Measurements from ENCODE around the gene SRD5A3. TPM values are rescaled to one million over a fixed set of nuclear protein-coding genes. Genes with fewer than 3 reads are reported as not detected.

The SRD5A3 gene
- total and polyA plus RNA-seq, 10 of the 15 experiments (the other 5 are each of a cell fraction or from before 2014, with no cell fraction given) = 1.6 to 20.4 (median 6.1) TPM

GRCh38 chr4:55312489-55313101 is 33.4 kb upstream of the SRD5A3 start:
- ATAC-seq (peak; percentile 84), DNase-seq (ENCODE audit: low read depth, low spot score) (no peak), FAIRE-seq (no peak)
- SMC1A ChIA-PET (ENCODE audit: uncharacterized antibody, unreplicated experiment) = interaction anchor here (0.9 to 2.6 kb wide), 2 partner anchors 9 to 16 kb away, joined by 3 to 12 read pairs; no protein-coding TSS in a partner anchor
- RAD21 ChIA-PET (ENCODE audit: unreplicated experiment) = interaction anchor here (0.8 to 1.6 kb wide), 5 partner anchors 9 to 425 kb away, joined by 3 to 4 read pairs (median 3); partner anchors contain the start of gene SRD5A3
- POLR2A ChIA-PET = no interaction called here
- Histone ChIP-seq H4K20me1 (ENCODE audit: control insufficient read depth, insufficient read depth) (no peaks in the 10 kb centered on the region), H3K79me2 (ENCODE audit: control insufficient read depth, insufficient read depth, low read length) (no peaks in the 10 kb centered on the region), H3K27me3 (replicated peaks in 1 of 2; ENCODE audit: control insufficient read depth in 2 of 2, insufficient read depth in 2 of 2, low read length in 1 of 2) (no peaks in the 10 kb centered on the region; a peak in 2 of 4 replicates), H3K4me2 (ENCODE audit: control insufficient read depth, insufficient read depth) (no peak overlapping the region), H2AFZ (ENCODE audit: control insufficient read depth, low read depth, low read length) (no peak overlapping the region), H3K4me1 (ENCODE audit: control insufficient read depth, insufficient read depth, low read length) (no peaks in the 10 kb centered on the region), H3K27ac (ENCODE audit: control insufficient read depth, insufficient read depth) (no peak overlapping the region), H3K9me3 (replicated peaks; ENCODE audit: control insufficient read depth, insufficient read depth, low read length) (no peaks in the 10 kb centered on the region; the same call in 2 of the 3 replicates), H3K4me3 (no peak overlapping the region), H3K9ac (ENCODE audit: control insufficient read depth, insufficient read depth, low read length) (no peak overlapping the region), H3K36me3 (ENCODE audit: control insufficient read depth in 2 of 2, insufficient read depth in 2 of 2, low read length in 1 of 2) (no peaks in the 10 kb centered on the region)
- 83% methylated on average over 1 of the region's 1 CpG for WGBS (ENCODE audit: insufficient coverage, insufficient replicate concordance, low lambda C conversion rate, missing lambda C conversion rate)
- in situ Hi-C loops (cut with MboI) = no loop called here
- BruUV-seq (replicated peaks) = no TSS peak
- TF ChIP-seq ATF3 (IDR thresholded peaks at IDR 0.05; ENCODE audit: borderline replicate concordance, extremely low read depth, low read depth, low read length) (no peak), CTCF (IDR thresholded peaks at IDR 0.05 in 2 of 3, conservative IDR thresholded peaks at IDR 0.05 in 1 of 3; ENCODE audit: control insufficient read depth in 2 of 3, extremely low read depth in 1 of 3, insufficient read depth in 1 of 3, low read depth in 3 of 3, low read length in 3 of 3) (peak; percentile 61 to 69 (median 69); a peak in 5 of 6 replicates), LARP7 (IDR thresholded peaks at IDR 0.05) (no peak), EP300 (IDR thresholded peaks at IDR 0.05; ENCODE audit: borderline replicate concordance in 1 of 2, control insufficient read depth in 1 of 2, low read depth in 2 of 2, low read length in 2 of 2) (no peak), SUPT20H (IDR thresholded peaks at IDR 0.05; ENCODE audit: borderline replicate concordance, control insufficient read depth, low read depth, low read length) (no peak), BCL3 (IDR thresholded peaks at IDR 0.05; ENCODE audit: borderline replicate concordance, insufficient read depth, low read depth, low read length, poor library complexity, severe bottlenecking) (no peak), TAF1 (IDR thresholded peaks at IDR 0.05; ENCODE audit: borderline replicate concordance, low read depth, low read length) (no peak), SMC3 (IDR thresholded peaks at IDR 0.05; ENCODE audit: borderline replicate concordance, low read length) (peak; percentile 45; the same call in 1 of the 2 replicates), YBX1 (IDR thresholded peaks at IDR 0.05) (no peak), RAD21 (IDR thresholded peaks at IDR 0.05; ENCODE audit: insufficient read depth, low read depth, low read length) (peak; percentile 52)
- intact Hi-C loops (cut with micrococcal nuclease; ENCODE audit: unreplicated experiment) = loop anchor here (10.0 kb wide), 1 partner anchor 422 kb away; no protein-coding TSS in a partner anchor
- CTCF ChIA-PET = interaction anchor here (0.7 to 3.5 kb wide), 16 partner anchors 10 to 711 kb away, joined by 3 to 19 read pairs (median 4); no protein-coding TSS in a partner anchor

Data from GM12878 (cell line).